IPS-20b (cell line): Measurements from ENCODE around the gene PEAR1.

Experiments used
- H3K27ac ChIP-seq: one replicate; pipeline ENCODE4 v1.5.1; 2013; ENCODE audit warnings: low read length
- H3K27me3 ChIP-seq: 2 replicates; pipeline ENCODE4 v1.6.1; 2013; ENCODE audit warnings: mild to moderate bottlenecking, low read length, inconsistent platforms; ENCODE audit not compliant: insufficient read depth
- H3K36me3 ChIP-seq: 2 replicates; pipeline ENCODE4 v1.6.1; 2013; ENCODE audit warnings: low read depth, mild to moderate bottlenecking, inconsistent platforms, low read length, moderate library complexity; ENCODE audit not compliant: insufficient read depth
- H3K4me1 ChIP-seq: 2 replicates; pipeline ENCODE4 v1.6.1; 2013; ENCODE audit warnings: mild to moderate bottlenecking, control low read depth, inconsistent platforms, low read length, moderate library complexity; ENCODE audit not compliant: insufficient read depth
- H3K4me3 ChIP-seq: 2 replicates; pipeline ENCODE4 v1.5.1; 2013; ENCODE audit warnings: mild to moderate bottlenecking, low read length, inconsistent platforms
- H3K9ac ChIP-seq: 2 replicates; pipeline ENCODE4 v1.6.1; 2013; ENCODE audit warnings: low read depth, mild to moderate bottlenecking, inconsistent platforms, low read length, moderate library complexity
- H3K9me3 ChIP-seq: 2 replicates; pipeline ENCODE4 v1.6.1; 2013; ENCODE audit warnings: mild to moderate bottlenecking, low read depth, low read length, inconsistent platforms; ENCODE audit not compliant: insufficient read depth

PEAR1 gene

DNA sequence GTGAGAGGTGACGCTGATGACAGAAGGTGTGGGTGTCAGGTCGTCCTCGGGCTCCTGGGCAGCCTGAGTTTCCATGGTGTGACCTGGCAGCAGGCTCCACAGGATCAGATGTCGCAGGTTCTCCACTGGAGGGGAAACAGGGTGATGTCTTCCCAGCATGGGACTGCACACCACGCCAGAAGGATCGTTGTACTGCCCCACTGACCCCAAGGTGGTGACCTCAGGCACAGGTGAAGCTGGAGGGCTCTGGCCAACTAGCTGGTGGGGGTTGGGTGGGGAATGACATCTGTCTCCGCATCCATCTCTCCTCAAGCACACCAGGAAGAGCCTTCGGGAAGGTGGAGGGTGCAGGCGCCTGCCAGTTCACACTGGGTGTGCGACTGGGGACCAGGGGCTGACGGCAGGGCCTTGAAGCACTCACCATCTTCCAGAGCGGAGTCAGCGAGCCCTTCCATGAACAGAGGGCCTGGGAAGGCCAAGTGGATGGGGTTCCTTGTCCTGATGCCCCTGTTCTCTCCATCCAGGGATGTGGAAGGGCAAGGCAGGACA, 46.3 kb downstream of the PEAR1 start:
- H3K9ac ChIP-seq: no peak overlapping the region
- H3K27me3 ChIP-seq: no peaks in the 10 kb centered on the region
- H3K4me3 ChIP-seq: no peak overlapping the region
- H3K27ac ChIP-seq: no peak overlapping the region
- H3K9me3 ChIP-seq: no peaks in the 10 kb centered on the region
- H3K4me1 ChIP-seq: no peaks in the 10 kb centered on the region
- peaks cover 91% of the 10 kb centered on the region for H3K36me3 ChIP-seq

DNA sequence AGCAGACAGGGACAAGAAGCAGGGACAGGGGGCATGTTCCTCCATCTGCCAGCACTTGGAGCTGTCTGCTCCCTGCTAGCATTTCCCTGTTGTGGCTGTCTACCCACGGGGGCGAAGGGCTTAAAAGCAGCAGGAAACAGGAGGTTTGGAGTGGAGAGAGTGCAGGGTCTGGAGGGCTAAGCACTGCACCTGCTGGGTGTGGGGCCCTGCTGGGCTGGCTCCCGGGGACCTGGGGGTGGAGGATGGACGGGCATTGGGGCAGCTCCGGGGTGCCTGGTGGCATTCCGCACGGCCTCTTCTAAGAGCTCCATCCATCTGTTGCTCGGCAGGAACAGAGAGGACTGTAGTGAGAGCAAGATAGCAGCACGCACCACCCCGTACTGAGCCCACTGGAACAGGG, 48.2 kb downstream of the PEAR1 start:
- Histone ChIP-seq H3K27me3 (no peaks in the 10 kb centered on the region), H3K4me1 (no peaks in the 10 kb centered on the region), H3K27ac (no peak overlapping the region), H3K9me3 (no peaks in the 10 kb centered on the region), H3K4me3 (no peak overlapping the region), H3K36me3 (peaks cover 98% of the 10 kb centered on the region), H3K9ac (no peak overlapping the region)

DNA sequence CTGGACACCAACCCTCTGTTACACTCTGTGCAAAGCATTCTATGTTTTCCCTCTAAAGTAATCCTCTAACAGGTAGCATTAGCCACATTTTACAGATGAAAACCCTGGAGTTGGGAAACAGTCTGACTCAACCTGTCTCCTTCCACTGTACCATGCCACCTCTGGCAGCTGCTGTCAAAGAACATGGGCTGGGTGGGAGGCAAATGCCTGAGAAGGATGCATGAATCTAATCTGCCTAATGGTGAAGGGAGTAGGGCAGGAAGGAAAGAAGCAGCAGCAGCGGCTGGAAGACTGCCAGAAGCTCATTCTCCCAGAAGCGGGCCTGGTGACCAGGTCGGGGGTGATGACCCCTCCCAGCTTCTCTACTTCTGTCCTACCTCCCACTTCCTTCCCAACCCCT, 48.7 kb downstream of the PEAR1 start:
- Histone ChIP-seq H3K4me1 (no peaks in the 10 kb centered on the region), H3K9ac (no peak overlapping the region), H3K9me3 (no peaks in the 10 kb centered on the region), H3K36me3 (peaks cover 98% of the 10 kb centered on the region), H3K4me3 (no peak overlapping the region), H3K27me3 (no peaks in the 10 kb centered on the region), H3K27ac (no peak overlapping the region)

DNA sequence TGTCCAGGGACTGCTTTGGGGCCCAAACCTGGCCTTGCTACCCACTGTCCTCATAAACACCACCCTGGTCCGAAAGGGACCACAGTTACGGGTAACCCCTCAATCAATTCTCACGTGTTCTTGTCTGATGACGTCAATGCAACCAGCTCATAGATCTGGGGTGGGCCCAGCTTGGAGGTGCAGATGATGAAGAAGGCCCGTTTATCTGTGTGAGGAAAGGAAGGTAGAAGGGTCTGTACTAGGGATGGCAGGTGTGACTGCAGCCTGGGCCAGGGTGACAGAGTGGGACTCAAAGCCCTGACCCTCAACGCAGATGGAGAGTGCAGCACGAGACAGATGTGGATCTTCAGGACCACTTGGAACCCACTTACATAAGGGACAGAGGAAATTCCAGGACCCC, 49.1 kb downstream of the PEAR1 start:
- Histone ChIP-seq H3K4me1 (no peaks in the 10 kb centered on the region), H3K27ac (no peak overlapping the region), H3K4me3 (no peak overlapping the region), H3K9ac (no peak overlapping the region), H3K27me3 (no peaks in the 10 kb centered on the region), H3K9me3 (no peaks in the 10 kb centered on the region), H3K36me3 (peaks cover 98% of the 10 kb centered on the region)

DNA sequence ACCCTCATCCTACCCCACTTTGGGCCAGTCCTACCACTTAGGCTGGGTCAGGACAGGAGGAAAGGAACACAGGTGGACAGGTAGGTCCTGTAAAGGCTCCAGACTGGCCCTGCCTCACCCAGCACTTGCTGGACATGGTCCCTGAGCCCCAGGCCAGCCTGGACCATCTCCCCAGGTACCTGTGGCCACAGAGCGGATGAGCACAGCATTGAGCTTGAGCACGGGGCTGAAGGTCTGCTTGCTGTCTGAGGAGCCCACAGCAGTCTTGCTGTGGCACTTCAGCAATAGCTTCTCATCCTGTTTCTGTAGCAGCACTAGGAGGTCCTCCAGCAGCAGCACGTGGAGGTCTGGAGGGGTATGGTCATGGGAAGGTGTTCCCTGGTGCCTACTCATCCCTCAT, 50.2 kb downstream of the PEAR1 start:
- Histone ChIP-seq H3K36me3 (peaks cover 99% of the 10 kb centered on the region), H3K27ac (no peak overlapping the region), H3K4me1 (no peaks in the 10 kb centered on the region), H3K9ac (no peak overlapping the region), H3K4me3 (no peak overlapping the region), H3K27me3 (no peaks in the 10 kb centered on the region), H3K9me3 (no peaks in the 10 kb centered on the region)

DNA sequence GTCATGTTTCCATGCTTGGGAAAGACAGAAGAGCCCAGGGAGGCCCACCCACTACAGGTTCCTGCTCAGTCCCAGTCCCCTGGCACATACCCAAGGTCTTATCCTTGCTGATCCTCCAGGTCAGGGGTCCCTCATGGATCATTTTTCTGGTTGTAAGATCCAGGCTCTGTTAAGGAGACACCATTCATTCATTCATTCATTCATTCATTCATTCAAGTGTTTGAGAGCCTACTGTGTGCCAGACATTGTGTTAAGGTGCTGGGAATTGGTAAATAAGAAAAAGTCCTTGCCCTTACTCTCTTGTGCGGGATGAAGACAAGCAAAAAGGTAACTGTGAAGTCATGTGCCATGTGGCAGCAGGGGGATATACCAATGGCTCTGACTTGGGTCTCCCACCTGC, 50.8 kb downstream of the PEAR1 start:
- H3K27ac ChIP-seq: no peak overlapping the region
- no peak overlapping the region for H3K4me3 ChIP-seq
- no peaks in the 10 kb centered on the region for H3K27me3 ChIP-seq
- H3K9ac ChIP-seq: no peak overlapping the region
- no peaks in the 10 kb centered on the region for H3K9me3 ChIP-seq
- peaks cover 98% of the 10 kb centered on the region for H3K36me3 ChIP-seq
- no peaks in the 10 kb centered on the region for H3K4me1 ChIP-seq

DNA sequence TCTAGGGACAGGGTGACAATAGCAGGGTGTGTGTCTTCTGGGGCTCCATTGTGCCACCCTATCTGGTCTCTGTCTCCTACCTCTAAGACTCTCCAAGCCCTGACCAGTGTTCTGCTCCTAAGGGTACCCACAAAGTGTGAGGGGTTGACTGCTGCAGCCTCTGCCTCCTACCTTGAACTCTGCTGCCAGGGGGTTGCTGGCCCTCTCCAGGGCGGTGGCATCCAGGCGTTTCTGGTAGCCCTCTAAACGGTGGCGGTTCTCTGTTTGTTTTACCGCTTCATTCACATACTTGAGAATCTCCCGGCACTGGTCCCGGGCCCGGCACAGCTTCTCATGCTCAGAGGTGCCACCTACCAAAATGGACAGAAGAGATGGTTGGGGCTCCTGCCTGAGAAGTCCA, 51.3 kb downstream of the PEAR1 start:
- H3K36me3 ChIP-seq: peaks cover 98% of the 10 kb centered on the region
- H3K27ac ChIP-seq: no peak overlapping the region
- no peak overlapping the region for H3K4me3 ChIP-seq
- no peaks in the 10 kb centered on the region for H3K27me3 ChIP-seq
- no peaks in the 10 kb centered on the region for H3K4me1 ChIP-seq
- H3K9ac ChIP-seq: no peak overlapping the region
- H3K9me3 ChIP-seq: no peaks in the 10 kb centered on the region

DNA sequence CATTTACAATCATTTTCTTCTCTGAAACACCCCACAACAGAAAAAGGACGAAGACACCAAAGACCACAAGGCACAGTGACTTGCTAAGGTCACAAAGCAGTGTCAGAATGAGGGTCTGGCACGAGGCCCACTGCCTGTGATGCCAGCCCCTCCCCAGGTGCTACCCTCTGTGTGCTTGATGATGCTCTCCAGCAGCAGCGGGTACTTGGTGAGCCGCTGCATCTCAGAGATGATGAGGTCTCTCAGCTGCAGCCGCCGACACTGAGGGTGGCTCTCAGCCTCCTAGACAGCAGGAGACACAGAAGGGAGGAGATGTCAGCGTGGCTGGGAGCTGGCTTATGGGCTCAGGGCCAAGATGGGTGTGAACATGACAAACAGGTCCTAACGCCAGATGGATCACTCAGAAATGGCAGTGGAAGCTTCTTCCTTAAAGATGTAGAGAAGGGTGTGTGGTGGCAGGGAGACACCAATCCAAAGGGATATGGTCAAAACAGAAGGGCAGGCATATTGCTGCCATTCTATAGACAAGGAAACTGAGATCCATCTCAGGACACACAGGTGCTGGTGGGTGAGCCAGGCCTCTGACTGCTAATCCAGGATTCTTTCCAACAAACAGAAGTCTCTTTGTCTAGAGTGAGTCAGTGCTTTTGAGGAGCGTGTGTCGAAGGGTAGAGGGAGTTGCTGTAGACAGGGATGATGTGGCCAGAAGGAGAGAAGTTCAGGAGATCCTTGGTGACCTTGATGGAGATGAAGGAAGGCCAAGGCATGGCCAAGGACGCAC, 52.6 kb downstream of the PEAR1 start:
- H3K4me3 ChIP-seq: no peak overlapping the region
- H3K4me1 ChIP-seq: no peaks in the 10 kb centered on the region
- no peak overlapping the region for H3K27ac ChIP-seq
- peaks cover 98% of the 10 kb centered on the region for H3K36me3 ChIP-seq
- H3K27me3 ChIP-seq: no peaks in the 10 kb centered on the region
- no peaks in the 10 kb centered on the region for H3K9me3 ChIP-seq
- no peak overlapping the region for H3K9ac ChIP-seq

DNA sequence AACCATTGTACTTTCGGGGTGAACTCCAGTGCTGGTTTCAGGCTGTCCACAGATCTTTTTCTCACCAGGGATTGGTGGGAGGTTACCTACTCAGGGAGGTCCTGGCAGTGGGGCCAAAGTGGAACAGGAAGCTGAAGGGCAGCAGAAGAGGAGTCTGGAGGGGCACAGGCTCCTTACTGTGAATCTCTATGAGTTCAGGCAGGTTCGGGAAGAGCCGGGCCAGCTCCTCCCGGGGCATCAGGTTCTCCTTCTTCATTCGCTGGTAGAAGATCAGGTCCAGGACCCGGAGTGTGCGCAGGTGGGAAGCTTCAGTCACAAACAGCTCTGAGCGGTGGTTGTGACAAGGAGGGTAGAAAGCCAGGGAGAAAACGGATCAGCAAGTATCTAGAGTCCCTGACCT, 53.6 kb downstream of the PEAR1 start:
- H3K36me3 ChIP-seq: peaks cover 98% of the 10 kb centered on the region
- no peaks in the 10 kb centered on the region for H3K4me1 ChIP-seq
- no peak overlapping the region for H3K9ac ChIP-seq

DNA sequence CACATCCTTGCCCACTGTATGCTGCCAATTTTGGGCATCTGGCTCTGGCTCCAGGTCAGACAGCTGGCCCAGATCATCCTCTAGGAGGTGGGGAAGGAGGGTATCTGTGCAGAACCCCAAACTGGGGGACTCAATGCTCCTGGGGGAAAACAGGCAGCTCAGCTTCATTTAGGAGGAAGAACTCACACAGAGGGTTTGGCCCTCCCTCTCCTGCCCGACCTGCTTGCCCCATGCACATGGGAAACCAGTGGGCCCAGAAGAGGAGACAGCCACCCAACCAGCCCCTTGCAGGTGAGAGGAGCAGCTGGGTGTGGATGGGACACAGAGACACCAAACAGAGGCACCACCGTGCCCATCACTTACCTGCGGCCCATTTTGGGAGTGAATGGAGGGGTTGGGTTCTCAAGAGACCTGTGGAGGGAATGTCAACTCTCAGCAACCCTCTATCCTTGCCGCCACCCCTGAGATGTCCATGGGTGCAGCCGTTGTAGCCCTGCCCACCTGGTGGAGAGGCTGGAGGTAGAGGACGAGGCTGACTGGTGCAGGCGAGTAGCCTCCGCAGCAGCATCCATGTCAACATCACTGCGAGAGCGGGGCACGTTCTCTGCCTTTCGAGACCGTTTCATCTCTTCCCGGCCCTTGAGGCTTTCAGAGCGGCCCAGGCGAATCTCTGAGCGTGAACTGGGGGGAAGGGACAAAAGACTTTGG, 54.5 kb downstream of the PEAR1 start:
- H3K9ac ChIP-seq: no peak overlapping the region
- no peaks in the 10 kb centered on the region for H3K9me3 ChIP-seq
- no peaks in the 10 kb centered on the region for H3K27me3 ChIP-seq
- no peak overlapping the region for H3K4me3 ChIP-seq
- no peaks in the 10 kb centered on the region for H3K4me1 ChIP-seq
- no peak overlapping the region for H3K27ac ChIP-seq
- peaks cover 98% of the 10 kb centered on the region for H3K36me3 ChIP-seq

More for the DNA sequence above, 53.6 kb downstream of the PEAR1 start:
- Histone ChIP-seq H3K27ac (no peak overlapping the region), H3K4me3 (no peak overlapping the region), H3K27me3 (no peaks in the 10 kb centered on the region), H3K9me3 (no peaks in the 10 kb centered on the region)

DNA sequence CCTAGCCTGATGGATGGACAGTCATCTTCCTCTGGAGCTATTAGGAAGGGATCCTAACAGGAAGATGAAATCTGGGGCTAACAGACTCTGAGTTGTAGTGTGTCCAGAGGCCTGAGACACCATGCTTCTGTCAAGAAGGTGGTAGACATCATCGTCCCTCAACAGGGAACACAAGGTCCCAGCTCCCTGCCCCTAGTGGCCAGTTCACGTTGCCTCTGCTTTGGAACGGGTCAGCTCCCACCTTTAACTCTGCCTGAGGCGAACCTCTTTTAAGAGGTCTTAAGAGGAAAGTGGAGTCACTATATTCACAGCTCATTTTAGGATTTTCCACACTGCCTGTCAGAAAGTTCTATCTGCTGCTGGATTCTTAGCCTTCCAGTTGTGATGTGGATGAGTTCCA, 55.2 kb downstream of the PEAR1 start:
- Histone ChIP-seq H3K27me3 (no peaks in the 10 kb centered on the region), H3K9ac (no peak overlapping the region), H3K27ac (no peak overlapping the region), H3K4me3 (no peak overlapping the region), H3K36me3 (peaks cover 95% of the 10 kb centered on the region), H3K9me3 (no peaks in the 10 kb centered on the region), H3K4me1 (no peaks in the 10 kb centered on the region)

DNA sequence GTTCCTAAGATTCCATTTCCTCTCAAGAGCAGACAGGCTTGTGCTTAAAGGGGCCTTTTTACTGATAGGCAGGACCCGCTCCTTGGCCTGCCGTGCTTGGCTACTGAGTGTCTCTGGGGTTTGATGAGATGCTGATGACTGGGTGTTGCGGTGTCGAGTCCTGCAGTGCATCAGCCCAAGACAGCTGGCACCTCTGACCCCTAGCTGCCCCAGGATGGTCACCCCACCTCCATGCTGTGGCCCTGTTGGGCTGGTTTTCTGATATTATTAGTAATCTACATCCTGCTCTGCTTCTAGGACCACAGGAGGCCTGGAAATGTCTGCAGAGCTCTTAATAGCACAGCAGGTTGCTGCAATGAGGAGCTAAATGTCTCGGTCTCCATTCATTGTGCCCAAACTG, 55.6 kb downstream of the PEAR1 start:
- Histone ChIP-seq H3K36me3 (peaks cover 91% of the 10 kb centered on the region), H3K27ac (no peak overlapping the region), H3K9ac (no peak overlapping the region), H3K27me3 (no peaks in the 10 kb centered on the region), H3K4me1 (no peaks in the 10 kb centered on the region), H3K4me3 (no peak overlapping the region), H3K9me3 (no peaks in the 10 kb centered on the region)
